ENCODE results near the gene SERTAD4. TPM values are rescaled to one million over a fixed set of nuclear protein-coding genes. Genes with fewer than 3 reads are reported as not detected.

Gene SERTAD4
- total and polyA plus RNA-seq, 2 experiments from 2014 or later = 1.4 to 1.8 TPM

DNA sequence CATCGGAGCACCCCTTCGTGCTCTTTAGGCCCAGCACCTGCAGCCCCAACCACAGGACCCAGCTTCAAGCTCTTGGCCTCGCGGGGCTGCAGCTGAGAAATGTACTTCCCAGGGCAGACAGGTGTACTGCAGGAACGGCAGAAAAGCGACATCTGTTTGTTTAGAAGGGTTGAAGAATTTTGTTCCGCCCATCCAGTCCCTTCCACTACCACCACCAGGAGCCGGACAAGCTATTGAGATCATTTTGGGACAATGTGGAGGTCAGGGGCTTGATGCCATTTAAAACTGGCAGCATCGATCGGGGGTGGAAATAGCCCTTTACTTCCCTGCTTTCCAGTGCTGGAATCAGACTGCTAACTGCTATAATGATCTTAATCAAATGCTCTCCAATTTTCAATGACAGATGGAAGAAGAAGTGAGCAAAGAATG lies 1.7 kb downstream of the SERTAD4 start:
- no peaks in the 10 kb centered on the region for H3K9me3 ChIP-seq (ENCODE audit: low read depth)
- H3K36me3 ChIP-seq = no peaks in the 10 kb centered on the region
- H3K4me1 ChIP-seq (ENCODE audit: low read depth) = peaks cover 6% of the 10 kb centered on the region
- no peak for DNase-seq (ENCODE audit: low read depth in 1 of 2, low spot score in 1 of 2)
- TF ChIP-seq, protein P1, sequence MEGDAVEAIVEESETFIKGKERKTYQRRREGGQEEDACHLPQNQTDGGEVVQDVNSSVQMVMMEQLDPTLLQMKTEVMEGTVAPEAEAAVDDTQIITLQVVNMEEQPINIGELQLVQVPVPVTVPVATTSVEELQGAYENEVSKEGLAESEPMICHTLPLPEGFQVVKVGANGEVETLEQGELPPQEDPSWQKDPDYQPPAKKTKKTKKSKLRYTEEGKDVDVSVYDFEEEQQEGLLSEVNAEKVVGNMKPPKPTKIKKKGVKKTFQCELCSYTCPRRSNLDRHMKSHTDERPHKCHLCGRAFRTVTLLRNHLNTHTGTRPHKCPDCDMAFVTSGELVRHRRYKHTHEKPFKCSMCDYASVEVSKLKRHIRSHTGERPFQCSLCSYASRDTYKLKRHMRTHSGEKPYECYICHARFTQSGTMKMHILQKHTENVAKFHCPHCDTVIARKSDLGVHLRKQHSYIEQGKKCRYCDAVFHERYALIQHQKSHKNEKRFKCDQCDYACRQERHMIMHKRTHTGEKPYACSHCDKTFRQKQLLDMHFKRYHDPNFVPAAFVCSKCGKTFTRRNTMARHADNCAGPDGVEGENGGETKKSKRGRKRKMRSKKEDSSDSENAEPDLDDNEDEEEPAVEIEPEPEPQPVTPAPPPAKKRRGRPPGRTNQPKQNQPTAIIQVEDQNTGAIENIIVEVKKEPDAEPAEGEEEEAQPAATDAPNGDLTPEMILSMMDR (IDR thresholded peaks at IDR 0.05; ENCODE audit: low read depth, low read length) = no peak
- peak overlapping the region; percentile 54 for H3K4me3 ChIP-seq
- H3K27ac ChIP-seq = no peak overlapping the region
- H3K27me3 ChIP-seq = peaks cover 64% of the 10 kb centered on the region

DNA sequence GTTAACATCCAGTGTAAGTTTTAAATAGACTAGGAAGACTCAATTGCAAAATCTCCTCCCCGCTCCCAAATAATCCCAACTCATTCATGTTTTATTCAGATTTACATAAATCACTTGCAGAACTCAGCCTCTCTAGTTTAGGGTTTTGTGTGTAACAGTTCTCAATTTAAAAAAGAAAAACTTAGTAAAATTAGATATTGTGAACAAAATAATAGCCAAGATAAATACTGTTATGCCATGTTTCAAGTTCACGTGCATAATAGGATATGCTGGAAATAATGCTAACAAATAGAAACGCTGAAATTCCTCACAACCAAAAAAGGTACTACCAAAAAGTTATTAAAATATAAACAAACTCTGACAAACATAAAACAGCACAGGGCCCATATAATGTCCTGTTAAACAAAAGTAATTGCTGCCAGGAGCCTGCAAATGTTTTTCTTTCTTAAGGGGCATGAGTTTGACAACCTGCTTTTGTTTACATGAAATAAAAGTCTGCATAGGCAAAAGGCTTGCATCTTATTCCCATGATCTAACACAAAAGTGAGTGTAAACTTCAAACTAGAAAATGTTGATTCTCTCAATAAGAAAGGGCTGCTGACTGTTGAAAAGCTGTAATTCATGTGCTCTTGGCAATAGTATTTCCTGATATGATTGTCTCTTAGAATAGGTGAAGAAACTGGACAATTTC lies 2.9 kb downstream of the SERTAD4 start:
- TF ChIP-seq, protein P1 (IDR thresholded peaks at IDR 0.05; ENCODE audit: low read depth, low read length) = no peak
- no peaks in the 10 kb centered on the region for H3K9me3 ChIP-seq (ENCODE audit: low read depth)
- no peak overlapping the region for H3K4me3 ChIP-seq
- no peak for DNase-seq (ENCODE audit: low read depth in 1 of 2, low spot score in 1 of 2)
- no peaks in the 10 kb centered on the region for H3K36me3 ChIP-seq
- no peak overlapping the region for H3K27ac ChIP-seq
- peaks cover 60% of the 10 kb centered on the region for H3K27me3 ChIP-seq
- H3K4me1 ChIP-seq (ENCODE audit: low read depth) = peaks cover 6% of the 10 kb centered on the region

DNA sequence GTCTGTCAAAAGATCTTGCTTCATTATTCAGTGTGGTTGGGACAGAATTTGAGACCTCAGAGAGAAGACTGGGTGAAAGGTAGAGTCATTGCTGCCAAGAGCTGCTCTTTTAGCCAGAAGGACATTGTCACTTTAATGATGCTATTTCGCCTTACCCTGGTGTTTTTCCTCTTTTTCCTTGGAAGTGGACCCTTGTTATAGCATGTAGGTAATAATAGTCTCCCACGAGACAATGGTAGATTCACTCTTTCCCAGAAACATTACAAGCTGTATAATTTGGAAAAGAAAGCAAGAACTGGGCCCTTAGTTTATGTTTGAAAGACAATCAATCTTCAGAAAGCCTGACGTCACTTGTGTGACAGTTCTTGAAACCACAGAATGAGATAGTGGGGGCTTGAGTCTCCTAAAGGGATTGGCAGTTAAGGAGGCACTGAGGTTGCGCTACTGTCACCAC lies 3.8 kb downstream of the SERTAD4 start:
- Histone ChIP-seq H3K4me3 (no peak overlapping the region), H3K27ac (no peak overlapping the region), H3K36me3 (no peaks in the 10 kb centered on the region), H3K4me1 (ENCODE audit: low read depth) (peaks cover 6% of the 10 kb centered on the region), H3K9me3 (ENCODE audit: low read depth) (no peaks in the 10 kb centered on the region), H3K27me3 (peaks cover 51% of the 10 kb centered on the region)
- DNase-seq (ENCODE audit: low read depth in 1 of 2, low spot score in 1 of 2) = peak in 1 of 2 donors; percentile 46
- TF ChIP-seq, protein P1 (IDR thresholded peaks at IDR 0.05; ENCODE audit: low read depth, low read length) = no peak

DNA sequence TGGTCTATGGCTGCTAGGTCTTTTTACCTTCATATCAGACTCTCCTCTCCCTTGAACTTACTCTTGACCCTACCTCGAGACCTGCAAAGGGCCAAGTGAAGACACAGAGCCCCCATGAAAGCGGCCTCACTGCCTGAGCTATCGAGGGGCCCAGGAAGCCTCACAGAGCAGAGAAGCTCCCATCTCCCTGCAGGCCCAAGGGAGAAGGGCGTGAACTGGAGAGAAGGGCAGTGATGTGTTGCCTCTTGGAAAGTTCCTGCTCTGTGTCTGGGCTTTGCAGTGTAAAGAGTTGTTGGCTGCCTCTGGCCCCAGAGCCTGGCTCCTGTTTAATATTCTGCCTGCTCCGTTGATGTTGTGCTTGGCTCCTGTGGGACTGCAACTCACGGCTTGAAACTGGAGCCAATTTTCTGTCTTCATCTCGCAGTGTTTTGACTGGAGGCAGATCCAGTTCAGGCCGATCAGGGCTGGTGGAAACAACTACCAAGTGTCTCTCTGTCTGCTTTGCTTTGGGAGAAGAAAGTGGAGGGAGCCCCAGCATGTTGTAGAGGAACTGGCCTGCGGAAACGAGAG lies 4.3 kb downstream of the SERTAD4 start:
- Histone ChIP-seq H3K4me3 (no peak overlapping the region), H3K27me3 (peaks cover 46% of the 10 kb centered on the region), H3K4me1 (ENCODE audit: low read depth) (peaks cover 3% of the 10 kb centered on the region), H3K36me3 (no peaks in the 10 kb centered on the region), H3K9me3 (ENCODE audit: low read depth) (no peaks in the 10 kb centered on the region), H3K27ac (no peak overlapping the region)
- TF ChIP-seq, protein P1 (IDR thresholded peaks at IDR 0.05; ENCODE audit: low read depth, low read length) = no peak
- DNase-seq (ENCODE audit: low read depth in 1 of 2, low spot score in 1 of 2) = peak; percentile 15 to 96

DNA sequence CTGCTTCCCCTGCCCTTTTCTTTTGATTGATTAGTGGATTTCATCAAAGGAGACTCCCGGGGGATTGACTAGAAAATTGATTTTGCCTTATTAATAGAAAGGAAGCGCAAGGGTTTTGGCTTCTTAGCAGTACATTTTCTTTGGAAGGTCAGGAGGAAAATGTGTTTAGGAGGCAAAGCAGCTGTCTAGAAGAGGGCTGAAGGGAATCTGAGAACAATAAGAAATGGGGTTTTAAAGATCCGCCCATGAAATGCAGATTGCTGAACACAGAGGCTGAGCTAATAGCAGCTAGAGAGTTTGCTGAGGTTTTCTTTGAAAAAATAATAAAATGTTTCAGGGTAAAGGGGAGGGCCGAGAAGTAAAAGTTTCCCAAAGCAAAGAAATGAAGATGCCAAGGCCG lies 4.9 kb downstream of the SERTAD4 start:
- Histone ChIP-seq H3K27ac (no peak overlapping the region), H3K9me3 (ENCODE audit: low read depth) (no peaks in the 10 kb centered on the region), H3K4me3 (no peak overlapping the region), H3K4me1 (ENCODE audit: low read depth) (peaks cover 3% of the 10 kb centered on the region), H3K27me3 (peaks cover 43% of the 10 kb centered on the region), H3K36me3 (no peaks in the 10 kb centered on the region)
- TF ChIP-seq, protein P1 (IDR thresholded peaks at IDR 0.05; ENCODE audit: low read depth, low read length) = no peak
- peak in 1 of 2 donors; percentile 26 for DNase-seq (ENCODE audit: low read depth in 1 of 2, low spot score in 1 of 2)
